WTC11 (cell line): ENCODE data around the gene CTSA. TPM values are rescaled to one million over a fixed set of nuclear protein-coding genes. Genes with fewer than 3 reads are reported as not detected.

Source experiments
- ATAC-seq: fragments of 200-7000 bp; cut with Tn5 transposase; 2 replicates; pipeline ENCODE4 v1.10.0; 2021; ENCODE audit warnings: mild to moderate bottlenecking, moderate library complexity
- CTCF ChIA-PET: fragments of 300-600 bp; sonication (Branson Sonifier 250); formaldehyde crosslinking; loops from one replicate; lab custom pipeline; 2021; ENCODE audit warnings: antibody characterized with exemption; lab: Charles Lee
- POLR2A ChIA-PET: fragments of 350-600 bp; sonication (Branson Sonifier 250); formaldehyde crosslinking; loops from one replicate; lab custom pipeline; 2021; ENCODE audit warnings: antibody characterized with exemption; lab: Charles Lee
- DNase-seq: peaks from one replicate; pipeline ENCODE4 v3.0.0; 2021; ENCODE audit warnings: low spot score
- H3K27ac Mint-ChIP-seq: 2 replicates; pipeline ENCODE4 v1.8.0; 2021; ENCODE audit warnings: mixed read lengths
- H3K27me3 Mint-ChIP-seq: 2 replicates; pipeline ENCODE4 v1.8.0; 2021; ENCODE audit warnings: low read depth, mild to moderate bottlenecking, moderate library complexity, mixed read lengths
- H3K36me3 Mint-ChIP-seq: 2 replicates; pipeline ENCODE4 v1.8.0; 2021; ENCODE audit warnings: mixed read lengths
- H3K4me1 Mint-ChIP-seq: 2 replicates; pipeline ENCODE4 v1.8.0; 2022; ENCODE audit warnings: mixed read lengths
- H3K4me3 Mint-ChIP-seq: 2 replicates; pipeline ENCODE4 v1.8.0; 2021; ENCODE audit warnings: mild to moderate bottlenecking, moderate library complexity, mixed read lengths
- H3K9me3 Mint-ChIP-seq: 2 replicates; pipeline ENCODE4 v1.8.0; 2021; ENCODE audit warnings: mixed read lengths
- ATF3 ChIP-seq: sonication (generic); formaldehyde crosslinking; conservative IDR thresholded peaks from 2 replicates; pipeline ENCODE4 v1.8.1; 2022; ENCODE audit warnings: mild to moderate bottlenecking, missing genetic modification reagents
- ESRRA ChIP-seq: sonication (generic); formaldehyde crosslinking; IDR thresholded peaks from 2 replicates; pipeline ENCODE4 v1.8.1; 2022; ENCODE audit warnings: mild to moderate bottlenecking, missing genetic modification reagents, borderline replicate concordance
- GABPB1 ChIP-seq: sonication (generic); formaldehyde crosslinking; IDR thresholded peaks from 2 replicates; pipeline ENCODE4 v1.8.1; 2023; ENCODE audit warnings: mild to moderate bottlenecking, missing genetic modification reagents
- HMGA2 ChIP-seq: fragments of 250-450 bp; sonication (Bioruptor Pico); IDR thresholded peaks from 2 replicates; pipeline ENCODE4 v1.4.0; 2021; ENCODE audit warnings: mild to moderate bottlenecking, moderate library complexity
- JUN ChIP-seq: sonication (generic); formaldehyde crosslinking; IDR thresholded peaks from 2 replicates; pipeline ENCODE4 v1.8.0; 2023; ENCODE audit warnings: mild to moderate bottlenecking, missing genetic modification reagents
- PRRX2 ChIP-seq: fragments of 250-450 bp; sonication (Bioruptor Pico); IDR thresholded peaks from 2 replicates; pipeline ENCODE4 v1.8.0; 2021; ENCODE audit warnings: mild to moderate bottlenecking
- RELA ChIP-seq: sonication (generic); formaldehyde crosslinking; IDR thresholded peaks from 2 replicates; pipeline ENCODE4 v1.8.1; 2022; ENCODE audit warnings: missing genetic modification reagents, mild to moderate bottlenecking, borderline replicate concordance
- RORB ChIP-seq: fragments of 250-450 bp; sonication (Bioruptor Pico); IDR thresholded peaks from 2 replicates; pipeline ENCODE4 v1.9.0; 2021; ENCODE audit warnings: mild to moderate bottlenecking
- SOX15 ChIP-seq: fragments of 250-450 bp; sonication (Bioruptor Pico); IDR thresholded peaks from 2 replicates; pipeline ENCODE4 v1.9.0; 2021; ENCODE audit warnings: mild to moderate bottlenecking
- TCF7 ChIP-seq: sonication (generic); formaldehyde crosslinking; IDR thresholded peaks from 2 replicates; pipeline ENCODE4 v1.8.0; 2022; ENCODE audit warnings: mild to moderate bottlenecking, low read depth, missing genetic modification reagents, moderate library complexity
- ZNF121 ChIP-seq: sonication (generic); formaldehyde crosslinking; IDR thresholded peaks from 2 replicates; pipeline ENCODE4 v1.8.0; 2023; ENCODE audit warnings: missing genetic modification reagents
- ZNF263 ChIP-seq: sonication (generic); formaldehyde crosslinking; IDR thresholded peaks from 2 replicates; pipeline ENCODE4 v1.8.1; 2022; ENCODE audit warnings: low read depth, mild to moderate bottlenecking, moderate library complexity, missing genetic modification reagents
- total RNA-seq: library from RNA; stranded (reverse); gene quantifications from 3 replicates; pipeline ENCODE4 v1.2.3, GENCODE V29; 2021
- TF ChIP-seq, protein P1 (sequence below): sonication (generic); formaldehyde crosslinking; IDR thresholded peaks from 2 replicates; pipeline ENCODE4 v1.8.1; 2023; ENCODE audit warnings: mild to moderate bottlenecking, moderate library complexity, missing genetic modification reagents
- TF ChIP-seq, protein P2 (sequence below): sonication (generic); formaldehyde crosslinking; IDR thresholded peaks from 2 replicates; pipeline ENCODE4 v1.8.0; 2022; ENCODE audit warnings: mild to moderate bottlenecking, missing genetic modification reagents
- TF ChIP-seq, protein P3 (sequence below): sonication (generic); formaldehyde crosslinking; IDR thresholded peaks from 2 replicates; pipeline ENCODE4 v1.8.0; 2023; ENCODE audit warnings: mild to moderate bottlenecking, missing genetic modification reagents
- TF ChIP-seq, protein P4 (sequence below): fragments of 250-450 bp; sonication (Bioruptor Pico); IDR thresholded peaks from 2 replicates; pipeline ENCODE4 v1.9.0; 2021; ENCODE audit warnings: mild to moderate bottlenecking

The CTSA gene
- total RNA-seq, 1 experiment from 2014 or later = 48.3 TPM

GRCh38 chr20:45946149-45946970 is 55.2 kb downstream of the CTSA start:
- ATAC-seq (no peak), DNase-seq (no peak)
- peak; percentile 72; the same call in 1 of the 2 replicates for TF ChIP-seq GABPB1 (CRISPR knock-in tag)
- TF ChIP-seq, protein P1, sequence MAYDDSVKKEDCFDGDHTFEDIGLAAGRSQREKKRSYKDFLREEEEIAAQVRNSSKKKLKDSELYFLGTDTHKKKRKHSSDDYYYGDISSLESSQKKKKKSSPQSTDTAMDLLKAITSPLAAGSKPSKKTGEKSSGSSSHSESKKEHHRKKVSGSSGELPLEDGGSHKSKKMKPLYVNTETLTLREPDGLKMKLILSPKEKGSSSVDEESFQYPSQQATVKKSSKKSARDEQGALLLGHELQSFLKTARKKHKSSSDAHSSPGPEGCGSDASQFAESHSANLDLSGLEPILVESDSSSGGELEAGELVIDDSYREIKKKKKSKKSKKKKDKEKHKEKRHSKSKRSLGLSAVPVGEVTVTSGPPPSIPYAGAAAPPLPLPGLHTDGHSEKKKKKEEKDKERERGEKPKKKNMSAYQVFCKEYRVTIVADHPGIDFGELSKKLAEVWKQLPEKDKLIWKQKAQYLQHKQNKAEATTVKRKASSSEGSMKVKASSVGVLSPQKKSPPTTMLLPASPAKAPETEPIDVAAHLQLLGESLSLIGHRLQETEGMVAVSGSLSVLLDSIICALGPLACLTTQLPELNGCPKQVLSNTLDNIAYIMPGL = no peak
- H3K27ac Mint-ChIP-seq = no peak overlapping the region
- H3K4me3 Mint-ChIP-seq = no peak overlapping the region
- H3K4me1 Mint-ChIP-seq = no peaks in the 10 kb centered on the region
- H3K27me3 Mint-ChIP-seq = no peaks in the 10 kb centered on the region
- ChIA-PET POLR2A (interaction anchor here (3.2 kb wide), 1 partner anchor 12 kb away, joined by 14 read pairs; the partner anchor contains the start of gene PCIF1), CTCF (no interaction called here)
- H3K36me3 Mint-ChIP-seq = peaks cover 48% of the 10 kb centered on the region
- H3K9me3 Mint-ChIP-seq = no peaks in the 10 kb centered on the region

- peaks cover 55% of the 10 kb centered on the region for H3K36me3 Mint-ChIP-seq
- no peak overlapping the region for H3K27ac Mint-ChIP-seq
- no peaks in the 10 kb centered on the region for H3K27me3 Mint-ChIP-seq
- ATAC-seq = no peak
- DNase-seq = no peak
- ChIA-PET POLR2A (interaction anchor here (0.6 to 3.2 kb wide), 2 partner anchors 13 to 25 kb away, joined by 3 to 14 read pairs; partner anchors contain the start of gene PCIF1), CTCF (interaction anchor here (0.7 to 1.1 kb wide), 2 partner anchors 12 to 14 kb away, joined by 3 to 4 read pairs; no protein-coding TSS in a partner anchor)
- H3K9me3 Mint-ChIP-seq = no peaks in the 10 kb centered on the region
- no peak overlapping the region for H3K4me3 Mint-ChIP-seq
- peaks cover 5% of the 10 kb centered on the region for H3K4me1 Mint-ChIP-seq
- TF ChIP-seq ZNF263 (CRISPR knock-in tag) (no peak), JUN (no peak), ESRRA (CRISPR knock-in tag) (no peak), SOX15 (CRISPR knock-in tag) (no peak), RELA (CRISPR knock-in tag) (no peak), RORB (CRISPR knock-in tag) (no peak), PRRX2 (no peak), ZNF121 (no peak), TCF7 (no peak), ATF3 (no peak)
- TF ChIP-seq, protein P2, sequence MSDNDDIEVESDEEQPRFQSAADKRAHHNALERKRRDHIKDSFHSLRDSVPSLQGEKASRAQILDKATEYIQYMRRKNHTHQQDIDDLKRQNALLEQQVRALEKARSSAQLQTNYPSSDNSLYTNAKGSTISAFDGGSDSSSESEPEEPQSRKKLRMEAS (CRISPR knock-in tag) = no peak
Measured at GRCh38 chr20:45947110-45947866, 56.2 kb downstream of the CTSA start.

DNA sequence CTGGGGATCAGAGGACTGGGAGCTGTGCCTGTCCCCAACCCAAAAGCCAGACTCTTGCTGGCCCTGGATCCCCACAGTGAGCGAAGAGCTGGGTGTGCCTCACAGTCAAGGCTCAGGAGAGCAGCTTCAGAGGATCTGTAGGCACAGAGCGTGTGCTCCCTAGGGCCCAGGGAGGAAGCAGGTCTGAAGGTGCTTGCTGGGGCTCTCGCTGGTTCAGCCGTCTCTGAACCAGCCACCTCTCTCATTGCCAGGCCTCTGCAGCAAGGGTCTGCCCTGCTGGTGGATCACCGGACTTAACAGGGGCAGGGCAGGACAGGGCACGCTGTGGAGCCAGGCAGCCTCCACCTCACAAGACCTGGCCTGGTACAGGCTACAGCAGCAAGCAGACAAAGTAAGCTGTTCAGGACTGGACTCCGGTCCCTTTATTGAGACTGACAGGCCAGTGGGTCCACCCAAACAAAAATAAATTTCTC is 57.2 kb downstream of the CTSA start:
- Mint-ChIP-seq H3K27ac (no peak overlapping the region), H3K4me1 (peaks cover 5% of the 10 kb centered on the region), H3K9me3 (no peaks in the 10 kb centered on the region), H3K27me3 (no peaks in the 10 kb centered on the region), H3K4me3 (no peak overlapping the region), H3K36me3 (peaks cover 49% of the 10 kb centered on the region)
- TF ChIP-seq HMGA2 (CRISPR knock-in tag) = no peak
- TF ChIP-seq, protein P3, sequence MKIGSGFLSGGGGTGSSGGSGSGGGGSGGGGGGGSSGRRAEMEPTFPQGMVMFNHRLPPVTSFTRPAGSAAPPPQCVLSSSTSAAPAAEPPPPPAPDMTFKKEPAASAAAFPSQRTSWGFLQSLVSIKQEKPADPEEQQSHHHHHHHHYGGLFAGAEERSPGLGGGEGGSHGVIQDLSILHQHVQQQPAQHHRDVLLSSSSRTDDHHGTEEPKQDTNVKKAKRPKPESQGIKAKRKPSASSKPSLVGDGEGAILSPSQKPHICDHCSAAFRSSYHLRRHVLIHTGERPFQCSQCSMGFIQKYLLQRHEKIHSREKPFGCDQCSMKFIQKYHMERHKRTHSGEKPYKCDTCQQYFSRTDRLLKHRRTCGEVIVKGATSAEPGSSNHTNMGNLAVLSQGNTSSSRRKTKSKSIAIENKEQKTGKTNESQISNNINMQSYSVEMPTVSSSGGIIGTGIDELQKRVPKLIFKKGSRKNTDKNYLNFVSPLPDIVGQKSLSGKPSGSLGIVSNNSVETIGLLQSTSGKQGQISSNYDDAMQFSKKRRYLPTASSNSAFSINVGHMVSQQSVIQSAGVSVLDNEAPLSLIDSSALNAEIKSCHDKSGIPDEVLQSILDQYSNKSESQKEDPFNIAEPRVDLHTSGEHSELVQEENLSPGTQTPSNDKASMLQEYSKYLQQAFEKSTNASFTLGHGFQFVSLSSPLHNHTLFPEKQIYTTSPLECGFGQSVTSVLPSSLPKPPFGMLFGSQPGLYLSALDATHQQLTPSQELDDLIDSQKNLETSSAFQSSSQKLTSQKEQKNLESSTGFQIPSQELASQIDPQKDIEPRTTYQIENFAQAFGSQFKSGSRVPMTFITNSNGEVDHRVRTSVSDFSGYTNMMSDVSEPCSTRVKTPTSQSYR (CRISPR knock-in tag) = no peak
- TF ChIP-seq, protein P4, sequence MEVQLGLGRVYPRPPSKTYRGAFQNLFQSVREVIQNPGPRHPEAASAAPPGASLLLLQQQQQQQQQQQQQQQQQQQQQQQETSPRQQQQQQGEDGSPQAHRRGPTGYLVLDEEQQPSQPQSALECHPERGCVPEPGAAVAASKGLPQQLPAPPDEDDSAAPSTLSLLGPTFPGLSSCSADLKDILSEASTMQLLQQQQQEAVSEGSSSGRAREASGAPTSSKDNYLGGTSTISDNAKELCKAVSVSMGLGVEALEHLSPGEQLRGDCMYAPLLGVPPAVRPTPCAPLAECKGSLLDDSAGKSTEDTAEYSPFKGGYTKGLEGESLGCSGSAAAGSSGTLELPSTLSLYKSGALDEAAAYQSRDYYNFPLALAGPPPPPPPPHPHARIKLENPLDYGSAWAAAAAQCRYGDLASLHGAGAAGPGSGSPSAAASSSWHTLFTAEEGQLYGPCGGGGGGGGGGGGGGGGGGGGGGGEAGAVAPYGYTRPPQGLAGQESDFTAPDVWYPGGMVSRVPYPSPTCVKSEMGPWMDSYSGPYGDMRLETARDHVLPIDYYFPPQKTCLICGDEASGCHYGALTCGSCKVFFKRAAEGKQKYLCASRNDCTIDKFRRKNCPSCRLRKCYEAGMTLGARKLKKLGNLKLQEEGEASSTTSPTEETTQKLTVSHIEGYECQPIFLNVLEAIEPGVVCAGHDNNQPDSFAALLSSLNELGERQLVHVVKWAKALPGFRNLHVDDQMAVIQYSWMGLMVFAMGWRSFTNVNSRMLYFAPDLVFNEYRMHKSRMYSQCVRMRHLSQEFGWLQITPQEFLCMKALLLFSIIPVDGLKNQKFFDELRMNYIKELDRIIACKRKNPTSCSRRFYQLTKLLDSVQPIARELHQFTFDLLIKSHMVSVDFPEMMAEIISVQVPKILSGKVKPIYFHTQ (CRISPR knock-in tag) = no peak
- ATAC-seq (no peak), DNase-seq (no peak)
- POLR2A ChIA-PET = interaction anchor here (3.2 kb wide), 1 partner anchor 14 kb away, joined by 14 read pairs; the partner anchor contains the start of gene PCIF1
- CTCF ChIA-PET = interaction anchor here (1.1 to 1.7 kb wide), 2 partner anchors 22 to 63 kb away, joined by 4 to 5 read pairs; no protein-coding TSS in a partner anchor
